Astrocyte (in vitro differentiated cells and primary cell): Measurements from ENCODE around the gene FRMD7.

Experiments used
- EZH2 ChIP-seq: IDR thresholded peaks from 2 replicates; pipeline ENCODE4 v1.6.1; 2012; ENCODE audit warnings: mild to moderate bottlenecking, low read length, inconsistent platforms; ENCODE audit not compliant: insufficient read depth
- TF ChIP-seq, protein P1 (sequence below): IDR thresholded peaks from 2 replicates; pipeline ENCODE4 v1.5.1; 2011; ENCODE audit warnings: low read depth, mild to moderate bottlenecking, inconsistent platforms, low read length, moderate library complexity; ENCODE audit not compliant: insufficient read depth

- no peak for TF ChIP-seq EZH2
- TF ChIP-seq, protein P1, sequence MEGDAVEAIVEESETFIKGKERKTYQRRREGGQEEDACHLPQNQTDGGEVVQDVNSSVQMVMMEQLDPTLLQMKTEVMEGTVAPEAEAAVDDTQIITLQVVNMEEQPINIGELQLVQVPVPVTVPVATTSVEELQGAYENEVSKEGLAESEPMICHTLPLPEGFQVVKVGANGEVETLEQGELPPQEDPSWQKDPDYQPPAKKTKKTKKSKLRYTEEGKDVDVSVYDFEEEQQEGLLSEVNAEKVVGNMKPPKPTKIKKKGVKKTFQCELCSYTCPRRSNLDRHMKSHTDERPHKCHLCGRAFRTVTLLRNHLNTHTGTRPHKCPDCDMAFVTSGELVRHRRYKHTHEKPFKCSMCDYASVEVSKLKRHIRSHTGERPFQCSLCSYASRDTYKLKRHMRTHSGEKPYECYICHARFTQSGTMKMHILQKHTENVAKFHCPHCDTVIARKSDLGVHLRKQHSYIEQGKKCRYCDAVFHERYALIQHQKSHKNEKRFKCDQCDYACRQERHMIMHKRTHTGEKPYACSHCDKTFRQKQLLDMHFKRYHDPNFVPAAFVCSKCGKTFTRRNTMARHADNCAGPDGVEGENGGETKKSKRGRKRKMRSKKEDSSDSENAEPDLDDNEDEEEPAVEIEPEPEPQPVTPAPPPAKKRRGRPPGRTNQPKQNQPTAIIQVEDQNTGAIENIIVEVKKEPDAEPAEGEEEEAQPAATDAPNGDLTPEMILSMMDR = no peak
These were observed 81.3 kb downstream of the FRMD7 start for GRCh38 chrX:132046533-132046932.
